Keratinocyte (primary cell): Measurements from ENCODE around the gene XYLT2.
A peak's percentile ranks its signal among the peaks of the same experiment; 100 is the strongest.

Experiments used
- EZH2 ChIP-seq: IDR thresholded peaks from one replicate; pipeline ENCODE4 v1.6.1; 2012; ENCODE audit warnings: inconsistent platforms, mild to moderate bottlenecking, low read length, moderate library complexity
- TF ChIP-seq, protein P1 (sequence below), 3 experiments: IDR thresholded peaks in 1 of 3; conservative IDR thresholded peaks in 1 of 3; optimal IDR thresholded peaks in 1 of 3; 2 replicates in 2 of 3; 3 replicates in 1 of 3; pipeline versions ENCODE3 to v1.5.1; 2011; ENCODE audit warnings: low read length in 3 of 3, mild to moderate bottlenecking in 3 of 3, moderate library complexity in 2 of 3, control low read depth in 1 of 3, inconsistent platforms in 1 of 3; ENCODE audit not compliant: insufficient read depth in 2 of 3; ENCODE audit errors: extremely low read depth in 1 of 3

DNA sequence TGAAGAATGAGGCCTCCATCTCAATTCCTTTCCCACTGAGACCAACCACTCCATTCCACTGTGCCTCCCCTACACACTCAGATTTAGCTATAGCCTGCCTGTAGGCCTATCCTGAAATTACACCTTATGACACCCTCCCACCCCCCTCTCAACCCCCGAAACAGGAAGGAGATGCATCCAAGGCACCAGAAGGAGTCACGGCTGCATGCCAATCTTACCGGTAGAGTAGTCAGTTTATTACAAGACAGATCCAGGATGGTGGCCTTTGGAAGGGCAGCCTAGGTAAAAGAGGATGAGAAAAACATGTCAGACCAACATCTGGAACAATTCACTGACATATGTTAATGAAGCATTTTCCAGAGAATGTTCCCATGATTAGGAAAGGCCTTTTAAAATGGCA, 48.8 kb downstream of the XYLT2 start:
- TF ChIP-seq, protein P1, sequence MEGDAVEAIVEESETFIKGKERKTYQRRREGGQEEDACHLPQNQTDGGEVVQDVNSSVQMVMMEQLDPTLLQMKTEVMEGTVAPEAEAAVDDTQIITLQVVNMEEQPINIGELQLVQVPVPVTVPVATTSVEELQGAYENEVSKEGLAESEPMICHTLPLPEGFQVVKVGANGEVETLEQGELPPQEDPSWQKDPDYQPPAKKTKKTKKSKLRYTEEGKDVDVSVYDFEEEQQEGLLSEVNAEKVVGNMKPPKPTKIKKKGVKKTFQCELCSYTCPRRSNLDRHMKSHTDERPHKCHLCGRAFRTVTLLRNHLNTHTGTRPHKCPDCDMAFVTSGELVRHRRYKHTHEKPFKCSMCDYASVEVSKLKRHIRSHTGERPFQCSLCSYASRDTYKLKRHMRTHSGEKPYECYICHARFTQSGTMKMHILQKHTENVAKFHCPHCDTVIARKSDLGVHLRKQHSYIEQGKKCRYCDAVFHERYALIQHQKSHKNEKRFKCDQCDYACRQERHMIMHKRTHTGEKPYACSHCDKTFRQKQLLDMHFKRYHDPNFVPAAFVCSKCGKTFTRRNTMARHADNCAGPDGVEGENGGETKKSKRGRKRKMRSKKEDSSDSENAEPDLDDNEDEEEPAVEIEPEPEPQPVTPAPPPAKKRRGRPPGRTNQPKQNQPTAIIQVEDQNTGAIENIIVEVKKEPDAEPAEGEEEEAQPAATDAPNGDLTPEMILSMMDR (optimal IDR thresholded peaks at IDR 0.05 in 1 of 3, IDR thresholded peaks at IDR 0.05 in 1 of 3, conservative IDR thresholded peaks at IDR 0.05 in 1 of 3; ENCODE audit: extremely low read depth in 1 of 3, insufficient read depth in 2 of 3, low read length in 3 of 3): peak in 1 of 3 experiments; percentile 8
- TF ChIP-seq EZH2: no peak
